DOHH2 (cell line): ENCODE data around the gene KSR1.

Experiments
- H3F3A ChIP-seq: fragments of 200-600 bp; sonication (generic), shearing (Covaris generic); 2 replicates; pipeline ENCODE4 v1.6.0; 2016; ENCODE audit warnings: antibody characterized with exemption, mild to moderate bottlenecking; ENCODE audit not compliant: control insufficient read depth, insufficient read depth
- H3K27ac ChIP-seq: fragments of 200-600 bp; sonication (generic); 2 replicates; pipeline ENCODE4 v1.5.1; 2014; ENCODE audit warnings: low read depth, mild to moderate bottlenecking, low read length, moderate library complexity
- H3K27me3 ChIP-seq: fragments of 200-600 bp; sonication (generic); 2 replicates; pipeline ENCODE4 v1.6.1; 2014; ENCODE audit warnings: mild to moderate bottlenecking, low read length, mixed read lengths; ENCODE audit not compliant: control insufficient read depth
- H3K36me3 ChIP-seq: fragments of 200-600 bp; sonication (generic); 2 replicates; pipeline ENCODE4 v1.6.1; 2014; ENCODE audit warnings: mild to moderate bottlenecking, low read length, moderate library complexity, mixed read lengths; ENCODE audit not compliant: control insufficient read depth
- H3K4me1 ChIP-seq: fragments of 200-600 bp; sonication (generic); 2 replicates; pipeline ENCODE4 v1.6.1; 2014; ENCODE audit warnings: mild to moderate bottlenecking, low read length, mixed read lengths; ENCODE audit not compliant: control insufficient read depth
- H3K4me2 ChIP-seq: fragments of 200-600 bp; sonication (generic); 2 replicates; pipeline ENCODE4 v1.6.0; 2014; ENCODE audit warnings: mild to moderate bottlenecking, low read length, moderate library complexity
- H3K4me3 ChIP-seq: fragments of 200-600 bp; sonication (generic); 2 replicates; pipeline ENCODE4 v1.5.1; 2014; ENCODE audit warnings: mild to moderate bottlenecking, low read length, mixed read lengths
- H3K79me2 ChIP-seq: fragments of 200-600 bp; sonication (generic); 2 replicates; pipeline ENCODE4 v1.6.1; 2014; ENCODE audit warnings: mild to moderate bottlenecking, low read length, mixed read lengths; ENCODE audit not compliant: control insufficient read depth
- H3K9me2 ChIP-seq: fragments of 200-600 bp; sonication (generic); replicated peaks from 2 replicates; pipeline ENCODE4 v1.6.1; 2014; ENCODE audit warnings: mild to moderate bottlenecking, low read length, mixed read lengths; ENCODE audit not compliant: control insufficient read depth
- H3K9me3 ChIP-seq: fragments of 200-600 bp; sonication (generic); 2 replicates; pipeline ENCODE4 v1.6.1; 2014; ENCODE audit warnings: antibody characterized with exemption, low read length, mixed read lengths; ENCODE audit not compliant: control insufficient read depth, insufficient read depth
- H4K20me1 ChIP-seq: fragments of 200-600 bp; sonication (generic); 2 replicates; pipeline ENCODE4 v1.6.0; 2014; ENCODE audit warnings: low read depth, mild to moderate bottlenecking, antibody characterized with exemption, low read length, moderate library complexity; ENCODE audit not compliant: control insufficient read depth, insufficient read depth
- CTCF ChIP-seq: fragments of 200-600 bp; sonication (generic); IDR thresholded peaks from one replicate; pipeline ENCODE4 v1.5.1; 2014; ENCODE audit warnings: antibody characterized with exemption, mild to moderate bottlenecking, low read depth, low read length; ENCODE audit not compliant: poor library complexity, severe bottlenecking
- EZH2phosphoT487 ChIP-seq: fragments of 200-600 bp; sonication (generic); IDR thresholded peaks from 2 replicates; pipeline ENCODE4 v1.6.1; 2017; ENCODE audit warnings: borderline replicate concordance, mild to moderate bottlenecking, antibody characterized with exemption, low read length, moderate library complexity, mixed read lengths

KSR1 gene

GRCh38 chr17:27597188-27597580 lies 140.9 kb downstream of the KSR1 start:
- no peaks in the 10 kb centered on the region for H3K4me1 ChIP-seq
- H3K27me3 ChIP-seq = peaks cover 3% of the 10 kb centered on the region; the same call in 1 of the 2 replicates
- no peaks in the 10 kb centered on the region for H3F3A ChIP-seq
- H3K79me2 ChIP-seq = no peaks in the 10 kb centered on the region
- no peak overlapping the region for H3K4me3 ChIP-seq
- no peak for TF ChIP-seq CTCF
- TF ChIP-seq EZH2phosphoT487 = no peak
- no peaks in the 10 kb centered on the region for H3K9me2 ChIP-seq
- no peak overlapping the region for H3K27ac ChIP-seq
- H3K36me3 ChIP-seq = no peaks in the 10 kb centered on the region
- H4K20me1 ChIP-seq = no peaks in the 10 kb centered on the region
- no peak overlapping the region for H3K4me2 ChIP-seq
- H3K9me3 ChIP-seq = no peaks in the 10 kb centered on the region

GRCh38 chr17:27597783-27598320 lies 141.6 kb downstream of the KSR1 start:
- H3K9me3 ChIP-seq = no peaks in the 10 kb centered on the region
- no peak overlapping the region for H3K4me2 ChIP-seq
- H3K4me1 ChIP-seq = no peaks in the 10 kb centered on the region
- H3F3A ChIP-seq = no peaks in the 10 kb centered on the region
- peaks cover 10% of the 10 kb centered on the region; the same call in 1 of the 2 replicates for H3K27me3 ChIP-seq
- TF ChIP-seq EZH2phosphoT487 (no peak), CTCF (no peak)
- no peaks in the 10 kb centered on the region for H3K36me3 ChIP-seq
- no peak overlapping the region for H3K4me3 ChIP-seq
- no peak overlapping the region for H3K27ac ChIP-seq
- no peaks in the 10 kb centered on the region for H3K9me2 ChIP-seq
- H3K79me2 ChIP-seq = no peaks in the 10 kb centered on the region
- no peaks in the 10 kb centered on the region for H4K20me1 ChIP-seq

- Histone ChIP-seq H3K27me3 (peaks cover 12% of the 10 kb centered on the region; the same call in 1 of the 2 replicates), H3K27ac (no peak overlapping the region), H3K4me1 (no peaks in the 10 kb centered on the region), H3K9me2 (no peaks in the 10 kb centered on the region), H3K36me3 (no peaks in the 10 kb centered on the region), H3K79me2 (no peaks in the 10 kb centered on the region), H4K20me1 (no peaks in the 10 kb centered on the region), H3K4me2 (no peak overlapping the region), H3K9me3 (no peaks in the 10 kb centered on the region), H3K4me3 (no peak overlapping the region), H3F3A (no peaks in the 10 kb centered on the region)
- TF ChIP-seq CTCF (no peak), EZH2phosphoT487 (no peak)
Observed at GRCh38 chr17:27598337-27599050, 142.2 kb downstream of the KSR1 start.
